HepG2 (cell line): ENCODE data around the gene EGR2. TPM values are rescaled to one million over a fixed set of nuclear protein-coding genes. Genes with fewer than 3 reads are reported as not detected.

Experiments used
- ATAC-seq: fragments of 200-7000 bp; cut with Tn5 transposase; 3 replicates; pipeline ENCODE4 v1.9.1; 2020; ENCODE audit warnings: mild to moderate bottlenecking, moderate library complexity
- BruUV-seq: library from RNA; stranded (reverse); fragments of 400-500 nt; replicated peaks from 2 replicates; lab custom pipeline; 2021; lab: Mats Ljungman, UMichigan
- CTCF ChIA-PET: fragments of 300-600 bp; formaldehyde crosslinking; extraction: SDS; loops from one replicate; lab custom pipeline; 2021; ENCODE audit warnings: low total read pairs, inconsistent platforms, low intra/inter-chr PET ratio; lab: Yijun Ruan, JAX
- POLR2A ChIA-PET: fragments of 350-600 bp; sonication (Branson Sonifier 250); formaldehyde crosslinking; loops from one replicate; lab custom pipeline; 2020; ENCODE audit warnings: antibody characterized with exemption, inconsistent platforms; lab: Yijun Ruan, JAX
- DNase-seq: peaks from one replicate; pipeline ENCODE4 v3.0.0-alpha.2; 2015; ENCODE audit warnings: low spot score
- FAIRE-seq: peaks from 3 replicates; lab custom pipeline; 2011; peaks lifted over from hg19 to GRCh38; lab: Jason Lieb, UNC
- H2AFZ ChIP-seq: one replicate; pipeline ENCODE4 v1.6.1; 2011; ENCODE audit warnings: low read length, inconsistent platforms
- H3K27ac ChIP-seq: fragments of 300-600 bp; 3 replicates; pipeline ENCODE4 v1.8.0; 2011; ENCODE audit warnings: mixed run types, mild to moderate bottlenecking, mixed read lengths, low read length, inconsistent platforms; ENCODE audit not compliant: insufficient read depth; ENCODE audit errors: extremely low read length
- H3K27me3 ChIP-seq, 2 experiments: fragments of 200-600 bp in 1 of 2; 2 replicates in 1 of 2; 3 replicates in 1 of 2; pipeline versions ENCODE4 v1.6.0 to v1.8.0; 2011; ENCODE audit warnings: low read length in 2 of 2, mild to moderate bottlenecking in 2 of 2, moderate library complexity in 2 of 2, inconsistent platforms in 1 of 2; ENCODE audit not compliant: insufficient read depth in 2 of 2, control insufficient read depth in 1 of 2
- H3K36me3 ChIP-seq, 2 experiments: fragments of 200-600 bp in 1 of 2; replicated peaks in 1 of 2; 2 replicates in 1 of 2; 3 replicates in 1 of 2; pipeline versions ENCODE4 v1.5.1 to v1.8.0; 2011; ENCODE audit warnings: low read length in 2 of 2, inconsistent platforms in 1 of 2; ENCODE audit not compliant: insufficient read depth in 2 of 2, control insufficient read depth in 1 of 2
- H3K4me1 ChIP-seq: 2 replicates; pipeline ENCODE4 v1.5.1; 2012; ENCODE audit warnings: low read length, inconsistent platforms; ENCODE audit not compliant: insufficient read depth
- H3K4me2 ChIP-seq: 2 replicates; pipeline ENCODE4 v1.6.0; 2011; ENCODE audit warnings: low read depth, low read length, inconsistent platforms
- H3K4me3 ChIP-seq, 3 experiments: fragments of 200-600 bp in 1 of 3; sonication (generic), shearing (Covaris generic) in 1 of 3; replicated peaks in 1 of 3; 2 replicates each; pipeline ENCODE4 v1.5.1; 2011 to 2016; ENCODE audit warnings: low read length in 3 of 3, inconsistent platforms in 2 of 3, low read depth in 2 of 3, mild to moderate bottlenecking in 2 of 3, control low read depth in 1 of 3, mixed read lengths in 1 of 3; ENCODE audit not compliant: insufficient read depth in 1 of 3
- H3K79me2 ChIP-seq: one replicate; pipeline ENCODE4 v1.6.1; 2011; ENCODE audit warnings: low read length, inconsistent platforms; ENCODE audit not compliant: insufficient read depth
- H3K9ac ChIP-seq: 2 replicates; pipeline ENCODE4 v1.6.0; 2011; ENCODE audit warnings: mild to moderate bottlenecking, low read depth, low read length, inconsistent platforms; ENCODE audit not compliant: insufficient read depth
- H3K9me3 ChIP-seq: 2 replicates; pipeline ENCODE4 v1.5.1; 2012; ENCODE audit warnings: mild to moderate bottlenecking, low read length
- H4K20me1 ChIP-seq: 2 replicates; pipeline ENCODE4 v1.6.0; 2011; ENCODE audit warnings: inconsistent platforms, mild to moderate bottlenecking, low read length, moderate library complexity; ENCODE audit not compliant: insufficient read depth
- KLF15 ChIP-seq: sonication (generic); formaldehyde crosslinking; IDR thresholded peaks from 2 replicates; pipeline ENCODE4 v1.8.1; 2023; ENCODE audit warnings: borderline replicate concordance, mild to moderate bottlenecking, inconsistent platforms, missing genetic modification reagents, mixed read lengths
- NFIC ChIP-seq: IDR thresholded peaks from 2 replicates; pipeline ENCODE4 v1.6.1; 2012; ENCODE audit warnings: mild to moderate bottlenecking, low read length, inconsistent platforms
- PRDM15 ChIP-seq: sonication (generic); formaldehyde crosslinking; IDR thresholded peaks from 2 replicates; pipeline ENCODE4 v1.4.0; 2020; ENCODE audit warnings: missing genetic modification reagents
- ZNF510 ChIP-seq: sonication (generic); formaldehyde crosslinking; IDR thresholded peaks from 2 replicates; pipeline ENCODE4 v1.4.0; 2020; ENCODE audit warnings: low read depth, mild to moderate bottlenecking, missing genetic modification reagents
- ZNF570 ChIP-seq: sonication (generic); formaldehyde crosslinking; IDR thresholded peaks from 2 replicates; pipeline ENCODE4 v1.4.0; 2020; ENCODE audit warnings: mild to moderate bottlenecking, missing genetic modification reagents, borderline replicate concordance
- ZNF644 ChIP-seq: IDR thresholded peaks from 2 replicates; pipeline ENCODE4 v1.6.1; 2016; ENCODE audit warnings: low read depth
- ZSCAN20 ChIP-seq: sonication (generic); formaldehyde crosslinking; IDR thresholded peaks from 2 replicates; pipeline ENCODE4 v1.4.0; 2020; ENCODE audit warnings: missing genetic modification reagents, mild to moderate bottlenecking, borderline replicate concordance
- WGBS: methylation state at CpG from one replicate; pipeline ENCODE4 v1.1.6; 2017; ENCODE audit warnings: low lambda C conversion rate; 5-methylcytosine and 5-hydroxymethylcytosine counted together
- in situ Hi-C: cut with HindIII; loops from 2 replicates; pipeline ENCODE4 v1.10.0; 2017; ENCODE audit warnings: low pct_unique_long_range_greater_than_20kb; ENCODE audit not compliant: extremely low pct_ligation_motif_present
- intact Hi-C: fragments of 100-400 bp; cut with micrococcal nuclease; formaldehyde crosslinking; loops from one replicate; pipeline ENCODE4 v1.10.0; 2022; ENCODE audit not compliant: unreplicated experiment
- polyA plus RNA-seq, 8 experiments: library from polyadenylated mRNA; depleted of rRNA in 3 of 8; stranded (reverse) in 7 of 8; unstranded in 1 of 8; fragments of >200 nt; fragmentation: Illumina TruSeq in 4 of 8; extraction: Trizol in 4 of 8; gene quantifications; 2 replicates each; pipeline versions ENCODE4 v1.2.1 to v1.2.3, GENCODE V29; 2011 to 2016; ENCODE audit warnings: low read depth in 4 of 8, missing spikeins in 1 of 8, mixed read lengths in 1 of 8; ENCODE audit not compliant: insufficient read depth in 1 of 8
- total RNA-seq, 5 experiments: library from RNA; depleted of rRNA; stranded (reverse); fragments of >200 nt; fragmentation: Illumina TruSeq; extraction: Trizol; gene quantifications; 2 replicates each; pipeline ENCODE4 v1.2.3, GENCODE V29; 2016; ENCODE audit warnings: low read depth in 1 of 5

The EGR2 gene
- total and polyA plus RNA-seq, 2 of the 13 experiments (the other 11 are each of a cell fraction or from before 2014, with no cell fraction given) = 0.11 to 0.15 TPM

- no peak overlapping the region for H2AFZ ChIP-seq
- no peak overlapping the region for H3K4me2 ChIP-seq
- H3K27me3 ChIP-seq = peaks cover 6 to 15% of the 10 kb centered on the region in 2 experiments; a peak in 4 of 5 replicates
- TF ChIP-seq ZNF510 (CRISPR knock-in tag) (no peak), PRDM15 (no peak), KLF15 (CRISPR knock-in tag) (no peak), NFIC (no peak), ZNF570 (CRISPR knock-in tag) (no peak), ZNF644 (CRISPR knock-in tag) (no peak), ZSCAN20 (no peak)
- intact Hi-C loops (no loop called here), in situ Hi-C loops (loop anchor here (25.0 kb wide), 1 partner anchor 548 kb away; the partner anchor contains the start of gene RTKN2)
- H3K9me3 ChIP-seq = no peaks in the 10 kb centered on the region
- ChIA-PET CTCF (no interaction called here), POLR2A (no interaction called here)
- 97% methylated on average over 8 of the region's 8 CpGs for WGBS
- H3K9ac ChIP-seq = no peak overlapping the region
- ATAC-seq = no peak
- H3K79me2 ChIP-seq = peaks cover 27% of the 10 kb centered on the region
- no TSS peak for BruUV-seq
- H3K36me3 ChIP-seq = no peaks in the 10 kb centered on the region
- FAIRE-seq = no peak
- H3K4me3 ChIP-seq = no peak overlapping the region
- H3K4me1 ChIP-seq = peaks cover 31% of the 10 kb centered on the region
- no peak for DNase-seq
- peaks cover 21% of the 10 kb centered on the region for H4K20me1 ChIP-seq
- H3K27ac ChIP-seq = no peak overlapping the region
Measured at GRCh38 chr10:62810156-62810902, 5.8 kb downstream of the EGR2 start.
